Measurements from ENCODE around the gene CCDC57.

DNA sequence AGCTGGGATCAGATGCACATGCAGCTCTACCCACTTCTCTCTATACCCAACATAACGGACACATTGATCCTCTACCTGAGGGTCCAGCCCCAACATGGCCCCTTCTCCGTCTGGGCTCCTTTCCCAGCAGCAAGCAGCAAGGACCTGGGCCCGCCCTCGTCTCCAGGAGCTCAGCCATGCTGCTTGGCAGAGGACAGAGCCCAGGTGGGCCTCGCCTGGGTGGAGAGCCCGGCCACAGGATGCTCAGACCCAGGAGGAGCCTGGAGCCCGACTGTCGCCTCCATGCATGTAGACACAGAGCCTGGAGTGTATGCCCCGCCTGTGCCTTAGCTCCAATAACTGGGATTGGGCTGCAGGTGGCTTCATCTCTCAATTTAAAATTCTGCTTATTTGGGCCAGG lies 57.0 kb downstream of the CCDC57 start:
- TF ChIP-seq, protein P1, sequence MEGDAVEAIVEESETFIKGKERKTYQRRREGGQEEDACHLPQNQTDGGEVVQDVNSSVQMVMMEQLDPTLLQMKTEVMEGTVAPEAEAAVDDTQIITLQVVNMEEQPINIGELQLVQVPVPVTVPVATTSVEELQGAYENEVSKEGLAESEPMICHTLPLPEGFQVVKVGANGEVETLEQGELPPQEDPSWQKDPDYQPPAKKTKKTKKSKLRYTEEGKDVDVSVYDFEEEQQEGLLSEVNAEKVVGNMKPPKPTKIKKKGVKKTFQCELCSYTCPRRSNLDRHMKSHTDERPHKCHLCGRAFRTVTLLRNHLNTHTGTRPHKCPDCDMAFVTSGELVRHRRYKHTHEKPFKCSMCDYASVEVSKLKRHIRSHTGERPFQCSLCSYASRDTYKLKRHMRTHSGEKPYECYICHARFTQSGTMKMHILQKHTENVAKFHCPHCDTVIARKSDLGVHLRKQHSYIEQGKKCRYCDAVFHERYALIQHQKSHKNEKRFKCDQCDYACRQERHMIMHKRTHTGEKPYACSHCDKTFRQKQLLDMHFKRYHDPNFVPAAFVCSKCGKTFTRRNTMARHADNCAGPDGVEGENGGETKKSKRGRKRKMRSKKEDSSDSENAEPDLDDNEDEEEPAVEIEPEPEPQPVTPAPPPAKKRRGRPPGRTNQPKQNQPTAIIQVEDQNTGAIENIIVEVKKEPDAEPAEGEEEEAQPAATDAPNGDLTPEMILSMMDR (IDR thresholded peaks at IDR 0.05) = no peak
- TF ChIP-seq EP300 (IDR thresholded peaks at IDR 0.05) = no peak

Data from stomach (tissue), 4 donors.